Measurements from ENCODE around the gene CACNA1D. TPM values are rescaled to one million over a fixed set of nuclear protein-coding genes. Genes with fewer than 3 reads are reported as not detected.

The CACNA1D gene
- total and polyA plus RNA-seq, 2 donors from 2014 or later = 3.7 to 35.7 TPM

DNA sequence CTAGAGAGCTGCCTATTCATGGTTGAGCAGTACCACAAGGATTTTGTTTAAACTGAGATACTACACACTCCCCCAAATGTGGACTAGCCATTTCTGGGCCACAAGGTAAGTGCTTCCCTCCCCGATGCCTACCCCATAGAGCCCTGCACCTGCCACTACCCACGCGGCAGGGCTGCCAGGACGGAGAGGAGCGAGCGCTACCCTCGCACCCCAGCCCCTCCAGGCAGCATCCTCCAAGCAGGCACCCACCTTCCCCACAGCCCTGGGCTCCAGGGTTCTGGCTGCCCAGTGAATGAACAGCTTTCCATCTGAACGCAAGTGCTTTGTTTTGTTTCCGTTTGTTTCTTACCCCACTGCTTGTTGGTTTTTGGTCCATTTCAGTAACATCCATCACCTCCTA lies 292.6 kb downstream of the CACNA1D start:
- H3K9ac ChIP-seq (ENCODE audit: low read length in 3 of 3) = no peak overlapping the region
- H3K27ac ChIP-seq (ENCODE audit: low read depth in 2 of 2, low read length in 2 of 2) = no peak overlapping the region
- TF ChIP-seq, protein P1, sequence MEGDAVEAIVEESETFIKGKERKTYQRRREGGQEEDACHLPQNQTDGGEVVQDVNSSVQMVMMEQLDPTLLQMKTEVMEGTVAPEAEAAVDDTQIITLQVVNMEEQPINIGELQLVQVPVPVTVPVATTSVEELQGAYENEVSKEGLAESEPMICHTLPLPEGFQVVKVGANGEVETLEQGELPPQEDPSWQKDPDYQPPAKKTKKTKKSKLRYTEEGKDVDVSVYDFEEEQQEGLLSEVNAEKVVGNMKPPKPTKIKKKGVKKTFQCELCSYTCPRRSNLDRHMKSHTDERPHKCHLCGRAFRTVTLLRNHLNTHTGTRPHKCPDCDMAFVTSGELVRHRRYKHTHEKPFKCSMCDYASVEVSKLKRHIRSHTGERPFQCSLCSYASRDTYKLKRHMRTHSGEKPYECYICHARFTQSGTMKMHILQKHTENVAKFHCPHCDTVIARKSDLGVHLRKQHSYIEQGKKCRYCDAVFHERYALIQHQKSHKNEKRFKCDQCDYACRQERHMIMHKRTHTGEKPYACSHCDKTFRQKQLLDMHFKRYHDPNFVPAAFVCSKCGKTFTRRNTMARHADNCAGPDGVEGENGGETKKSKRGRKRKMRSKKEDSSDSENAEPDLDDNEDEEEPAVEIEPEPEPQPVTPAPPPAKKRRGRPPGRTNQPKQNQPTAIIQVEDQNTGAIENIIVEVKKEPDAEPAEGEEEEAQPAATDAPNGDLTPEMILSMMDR (IDR thresholded peaks at IDR 0.05; ENCODE audit: borderline replicate concordance, extremely low read depth, insufficient read depth) = no peak
- no peaks in the 10 kb centered on the region for H3K27me3 ChIP-seq (ENCODE audit: control insufficient read depth, insufficient read depth, low read length)
- FAIRE-seq = no peak
- H3K4me3 ChIP-seq (ENCODE audit: low read length in 3 of 3) = no peak overlapping the region
- intact Hi-C loops (cut with DNase I) = no loop called here
- no peak for DNase-seq
- H3K9me3 ChIP-seq (ENCODE audit: control insufficient read depth in 2 of 3, insufficient read depth in 1 of 3, low read length in 3 of 3) = no peaks in the 10 kb centered on the region
- no peaks in the 10 kb centered on the region for H3K4me1 ChIP-seq (ENCODE audit: control insufficient read depth in 2 of 3, insufficient read depth in 2 of 3, low read depth in 1 of 3, low read length in 3 of 3)
- no peaks in the 10 kb centered on the region for H3K36me3 ChIP-seq (ENCODE audit: control insufficient read depth in 2 of 3, insufficient read depth in 3 of 3, low read length in 3 of 3)

DNA sequence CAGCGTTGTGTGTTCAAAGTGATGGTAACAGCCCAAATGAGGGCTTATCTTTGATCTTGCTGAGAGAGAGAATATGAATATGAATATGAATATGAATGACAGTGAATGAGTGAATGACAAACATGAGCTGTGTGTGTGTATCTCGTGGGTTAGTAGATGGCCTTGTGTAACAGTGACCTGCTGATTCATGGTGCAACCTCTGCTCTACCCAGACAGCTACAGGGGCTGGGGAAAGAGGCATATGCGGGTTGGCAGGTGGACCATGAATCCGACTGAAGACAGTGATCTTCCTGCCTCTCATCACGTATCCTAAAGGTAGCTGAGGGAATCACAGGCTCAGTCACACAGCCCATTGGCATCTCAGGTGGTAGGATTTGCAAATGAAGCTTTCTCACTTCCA lies 293.6 kb downstream of the CACNA1D start:
- Histone ChIP-seq H3K4me1 (ENCODE audit: control insufficient read depth in 2 of 3, insufficient read depth in 2 of 3, low read depth in 1 of 3, low read length in 3 of 3) (no peaks in the 10 kb centered on the region), H3K27ac (ENCODE audit: low read depth in 2 of 2, low read length in 2 of 2) (no peak overlapping the region), H3K36me3 (ENCODE audit: control insufficient read depth in 2 of 3, insufficient read depth in 3 of 3, low read length in 3 of 3) (no peaks in the 10 kb centered on the region), H3K4me3 (ENCODE audit: low read length in 3 of 3) (no peak overlapping the region), H3K9ac (ENCODE audit: low read length in 3 of 3) (no peak overlapping the region), H3K9me3 (ENCODE audit: control insufficient read depth in 2 of 3, insufficient read depth in 1 of 3, low read length in 3 of 3) (no peaks in the 10 kb centered on the region), H3K27me3 (ENCODE audit: control insufficient read depth, insufficient read depth, low read length) (no peaks in the 10 kb centered on the region)
- intact Hi-C loops (cut with DNase I) = no loop called here
- TF ChIP-seq, protein P1 (IDR thresholded peaks at IDR 0.05; ENCODE audit: borderline replicate concordance, extremely low read depth, insufficient read depth) = no peak
- DNase-seq (no peak), FAIRE-seq (no peak)

DNA sequence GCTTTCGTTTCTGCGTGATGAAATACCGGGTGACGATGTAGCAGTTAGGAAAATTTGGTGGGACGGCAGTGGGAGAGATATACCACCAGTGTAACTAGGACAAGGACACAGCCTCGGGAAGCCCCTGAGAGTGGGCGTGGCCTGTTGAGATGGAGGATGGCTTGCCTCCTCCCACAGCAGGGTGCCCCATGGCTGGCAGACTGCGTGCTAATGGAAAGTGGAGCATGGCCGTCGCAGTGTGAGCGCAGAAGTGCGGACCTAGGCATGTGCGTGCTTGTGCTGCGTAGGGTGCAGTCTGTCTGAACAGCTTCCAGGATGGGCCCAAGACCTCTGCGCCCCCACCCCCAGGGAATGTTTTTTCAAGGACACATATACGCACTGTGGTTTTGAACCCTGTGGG lies 295.0 kb downstream of the CACNA1D start:
- intact Hi-C loops (cut with DNase I) = no loop called here
- H3K27ac ChIP-seq (ENCODE audit: low read depth in 2 of 2, low read length in 2 of 2) = no peak overlapping the region
- H3K36me3 ChIP-seq (ENCODE audit: control insufficient read depth in 2 of 3, insufficient read depth in 3 of 3, low read length in 3 of 3) = no peaks in the 10 kb centered on the region
- no peak for DNase-seq
- no peaks in the 10 kb centered on the region for H3K4me1 ChIP-seq (ENCODE audit: control insufficient read depth in 2 of 3, insufficient read depth in 2 of 3, low read depth in 1 of 3, low read length in 3 of 3)
- FAIRE-seq = no peak
- no peaks in the 10 kb centered on the region for H3K9me3 ChIP-seq (ENCODE audit: control insufficient read depth in 2 of 3, insufficient read depth in 1 of 3, low read length in 3 of 3)
- H3K27me3 ChIP-seq (ENCODE audit: control insufficient read depth, insufficient read depth, low read length) = no peaks in the 10 kb centered on the region
- no peak overlapping the region for H3K9ac ChIP-seq (ENCODE audit: low read length in 3 of 3)
- TF ChIP-seq, protein P1 (IDR thresholded peaks at IDR 0.05; ENCODE audit: borderline replicate concordance, extremely low read depth, insufficient read depth) = no peak
- H3K4me3 ChIP-seq (ENCODE audit: low read length in 3 of 3) = no peak overlapping the region

DNA sequence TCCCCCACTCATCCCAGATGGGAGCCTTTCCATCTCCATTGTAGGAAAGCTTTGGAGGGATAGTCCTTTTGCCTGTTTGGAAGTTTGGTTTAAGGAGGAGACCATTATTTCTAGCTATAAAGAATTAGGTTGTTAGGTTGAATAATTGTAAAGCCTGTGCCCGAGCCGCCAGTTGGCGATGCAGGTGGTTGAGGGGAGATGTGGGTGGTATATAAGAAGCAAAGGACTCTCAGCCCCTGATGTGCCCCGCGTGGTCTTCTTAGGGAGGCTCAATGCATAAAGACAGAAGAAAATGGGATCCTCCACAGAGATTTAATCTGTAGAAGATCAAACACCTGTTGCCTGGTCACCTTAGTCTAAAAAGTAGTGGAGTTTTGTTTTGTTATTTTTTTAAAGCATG lies 296.1 kb downstream of the CACNA1D start:
- DNase-seq = no peak
- intact Hi-C loops (cut with DNase I) = no loop called here
- no peaks in the 10 kb centered on the region for H3K9me3 ChIP-seq (ENCODE audit: control insufficient read depth in 2 of 3, insufficient read depth in 1 of 3, low read length in 3 of 3)
- TF ChIP-seq, protein P1 (IDR thresholded peaks at IDR 0.05; ENCODE audit: borderline replicate concordance, extremely low read depth, insufficient read depth) = no peak
- no peaks in the 10 kb centered on the region for H3K27me3 ChIP-seq (ENCODE audit: control insufficient read depth, insufficient read depth, low read length)
- no peak for FAIRE-seq
- H3K27ac ChIP-seq (ENCODE audit: low read depth in 2 of 2, low read length in 2 of 2) = no peak overlapping the region
- H3K4me1 ChIP-seq (ENCODE audit: control insufficient read depth in 2 of 3, insufficient read depth in 2 of 3, low read depth in 1 of 3, low read length in 3 of 3) = no peaks in the 10 kb centered on the region
- no peak overlapping the region for H3K9ac ChIP-seq (ENCODE audit: low read length in 3 of 3)
- H3K4me3 ChIP-seq (ENCODE audit: low read length in 3 of 3) = no peak overlapping the region
- H3K36me3 ChIP-seq (ENCODE audit: control insufficient read depth in 2 of 3, insufficient read depth in 3 of 3, low read length in 3 of 3) = no peaks in the 10 kb centered on the region

Measured in kidney (tissue), 14 donors.